ENCODE measurements around the gene SRGAP3. TPM values are rescaled to one million over a fixed set of nuclear protein-coding genes. Genes with fewer than 3 reads are reported as not detected.

The SRGAP3 gene
- total and polyA plus RNA-seq, 8 donors: 5.1 to 28.9 (median 22.4) TPM

- no peak for ATAC-seq
- TF ChIP-seq, protein P1, sequence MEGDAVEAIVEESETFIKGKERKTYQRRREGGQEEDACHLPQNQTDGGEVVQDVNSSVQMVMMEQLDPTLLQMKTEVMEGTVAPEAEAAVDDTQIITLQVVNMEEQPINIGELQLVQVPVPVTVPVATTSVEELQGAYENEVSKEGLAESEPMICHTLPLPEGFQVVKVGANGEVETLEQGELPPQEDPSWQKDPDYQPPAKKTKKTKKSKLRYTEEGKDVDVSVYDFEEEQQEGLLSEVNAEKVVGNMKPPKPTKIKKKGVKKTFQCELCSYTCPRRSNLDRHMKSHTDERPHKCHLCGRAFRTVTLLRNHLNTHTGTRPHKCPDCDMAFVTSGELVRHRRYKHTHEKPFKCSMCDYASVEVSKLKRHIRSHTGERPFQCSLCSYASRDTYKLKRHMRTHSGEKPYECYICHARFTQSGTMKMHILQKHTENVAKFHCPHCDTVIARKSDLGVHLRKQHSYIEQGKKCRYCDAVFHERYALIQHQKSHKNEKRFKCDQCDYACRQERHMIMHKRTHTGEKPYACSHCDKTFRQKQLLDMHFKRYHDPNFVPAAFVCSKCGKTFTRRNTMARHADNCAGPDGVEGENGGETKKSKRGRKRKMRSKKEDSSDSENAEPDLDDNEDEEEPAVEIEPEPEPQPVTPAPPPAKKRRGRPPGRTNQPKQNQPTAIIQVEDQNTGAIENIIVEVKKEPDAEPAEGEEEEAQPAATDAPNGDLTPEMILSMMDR (IDR thresholded peaks at IDR 0.05): no peak
- no peaks in the 10 kb centered on the region for H3K4me1 ChIP-seq
- no peak for DNase-seq
- H3K9me3 ChIP-seq: no peaks in the 10 kb centered on the region
- no peak overlapping the region for H3K27ac ChIP-seq
- no peak overlapping the region for H3K4me3 ChIP-seq
- no peaks in the 10 kb centered on the region for H3K36me3 ChIP-seq
- H3K27me3 ChIP-seq: no peaks in the 10 kb centered on the region
- intact Hi-C loops (cut with DNase I): no loop called here
Observed at GRCh38 chr3:9124730-9125129, 124.7 kb downstream of the SRGAP3 start.

DNA sequence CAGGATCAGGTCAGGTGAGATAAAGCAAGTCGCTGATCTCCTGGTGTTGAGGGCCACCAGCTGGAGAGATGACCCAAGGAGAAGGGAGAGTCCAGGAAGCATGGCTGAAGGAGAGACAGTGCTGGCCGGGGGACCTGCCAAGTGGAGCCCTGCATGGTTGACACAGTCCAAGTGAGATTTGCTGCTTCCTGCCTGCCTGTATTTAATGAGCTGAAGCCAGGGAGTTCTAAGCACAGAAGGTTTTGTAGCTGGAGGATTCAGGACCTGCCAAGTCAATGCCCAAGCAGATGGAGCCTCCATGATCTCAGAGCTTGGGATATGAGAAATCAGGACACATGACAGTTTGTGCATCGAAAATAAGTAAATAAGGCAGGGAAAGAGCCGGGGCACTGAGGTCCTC lies 125.6 kb downstream of the SRGAP3 start:
- no peaks in the 10 kb centered on the region for H3K36me3 ChIP-seq
- no peaks in the 10 kb centered on the region for H3K9me3 ChIP-seq
- intact Hi-C loops (cut with DNase I): no loop called here
- no peak for ATAC-seq
- no peaks in the 10 kb centered on the region for H3K4me1 ChIP-seq
- DNase-seq: no peak
- H3K27ac ChIP-seq: no peak overlapping the region
- no peaks in the 10 kb centered on the region for H3K27me3 ChIP-seq
- TF ChIP-seq, protein P1 (IDR thresholded peaks at IDR 0.05): no peak
- no peak overlapping the region for H3K4me3 ChIP-seq

GRCh38 chr3:9122732-9123364 lies 126.6 kb downstream of the SRGAP3 start:
- DNase-seq: no peak
- Histone ChIP-seq H3K27ac (no peak overlapping the region), H3K27me3 (no peaks in the 10 kb centered on the region), H3K9me3 (no peaks in the 10 kb centered on the region), H3K36me3 (no peaks in the 10 kb centered on the region), H3K4me1 (no peaks in the 10 kb centered on the region), H3K4me3 (no peak overlapping the region)
- no peak for ATAC-seq
- TF ChIP-seq, protein P1 (IDR thresholded peaks at IDR 0.05): no peak
- intact Hi-C loops (cut with DNase I): no loop called here

DNA sequence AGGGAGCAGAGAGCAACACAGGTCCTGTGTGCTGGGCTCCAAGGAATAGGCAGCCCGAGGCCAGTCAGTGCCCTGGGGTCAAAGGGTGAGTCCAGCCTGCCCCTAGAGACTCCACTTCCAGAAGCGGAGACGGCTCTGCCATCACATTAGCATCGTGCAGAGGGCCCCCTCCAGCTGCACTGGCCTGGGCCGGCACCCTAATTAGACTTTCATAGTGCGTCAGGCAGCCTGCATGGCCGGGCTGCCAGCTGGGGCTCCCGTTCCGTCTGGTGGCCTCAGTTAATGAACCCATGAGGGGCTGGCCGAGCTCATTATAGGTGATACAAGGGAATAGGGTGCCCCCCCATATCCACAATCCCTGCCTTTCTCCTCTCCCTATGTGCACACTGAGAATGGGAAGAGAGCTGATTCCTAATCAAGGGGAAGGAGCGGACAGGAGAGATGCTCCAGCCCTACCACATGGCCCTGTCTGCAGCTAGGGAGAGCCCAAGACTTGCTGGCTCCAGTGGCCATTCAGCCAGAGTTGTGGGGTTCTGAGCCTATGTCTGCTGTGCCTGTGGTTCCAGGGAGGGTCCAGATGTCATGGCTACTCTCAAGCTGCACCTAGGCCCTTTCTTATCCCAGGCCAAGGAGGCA lies 128.0 kb downstream of the SRGAP3 start:
- Histone ChIP-seq H3K4me1 (no peaks in the 10 kb centered on the region), H3K27me3 (no peaks in the 10 kb centered on the region), H3K4me3 (no peak overlapping the region), H3K36me3 (no peaks in the 10 kb centered on the region), H3K27ac (no peak overlapping the region), H3K9me3 (no peaks in the 10 kb centered on the region)
- TF ChIP-seq, protein P1 (IDR thresholded peaks at IDR 0.05): no peak
- intact Hi-C loops (cut with DNase I): no loop called here
- ATAC-seq: no peak
- no peak for DNase-seq

GRCh38 chr3:9119331-9119730 lies 130.1 kb downstream of the SRGAP3 start:
- Histone ChIP-seq H3K9me3 (no peaks in the 10 kb centered on the region), H3K4me1 (no peaks in the 10 kb centered on the region), H3K27me3 (no peaks in the 10 kb centered on the region), H3K4me3 (no peak overlapping the region), H3K36me3 (no peaks in the 10 kb centered on the region), H3K27ac (no peak overlapping the region)
- DNase-seq: no peak
- TF ChIP-seq, protein P1 (IDR thresholded peaks at IDR 0.05): no peak
- intact Hi-C loops (cut with DNase I): no loop called here
- no peak for ATAC-seq
